GM13976 (cell line): ENCODE results near the gene LRWD1.

Experiments used
- DNase-seq: peaks from one replicate; pipeline ENCODE4 v3.0.0; 2012; ENCODE audit warnings: low spot score
- in situ Hi-C: fragments of 300-500 bp; cut with MboI; formaldehyde crosslinking; loops from one replicate; pipeline ENCODE4 v1.12.0; 2022; ENCODE audit warnings: low sequenced_read_pairs, mixed read lengths, inconsistent platforms; ENCODE audit not compliant: unreplicated experiment
- TF ChIP-seq, protein P1 (sequence below): IDR thresholded peaks from 2 replicates; pipeline ENCODE4 v1.5.1; 2012; ENCODE audit warnings: borderline replicate concordance, mild to moderate bottlenecking; ENCODE audit not compliant: insufficient read depth; ENCODE audit errors: extremely low read depth, missing control alignments, control extremely low read depth

Gene LRWD1

GRCh38 chr7:102467581-102468477, 3.0 kb downstream of the LRWD1 start:
- DNase-seq = no peak
- in situ Hi-C loops = loop anchor here (5.0 kb wide), 1 partner anchor 56 kb away; no protein-coding TSS in a partner anchor
- TF ChIP-seq, protein P1, sequence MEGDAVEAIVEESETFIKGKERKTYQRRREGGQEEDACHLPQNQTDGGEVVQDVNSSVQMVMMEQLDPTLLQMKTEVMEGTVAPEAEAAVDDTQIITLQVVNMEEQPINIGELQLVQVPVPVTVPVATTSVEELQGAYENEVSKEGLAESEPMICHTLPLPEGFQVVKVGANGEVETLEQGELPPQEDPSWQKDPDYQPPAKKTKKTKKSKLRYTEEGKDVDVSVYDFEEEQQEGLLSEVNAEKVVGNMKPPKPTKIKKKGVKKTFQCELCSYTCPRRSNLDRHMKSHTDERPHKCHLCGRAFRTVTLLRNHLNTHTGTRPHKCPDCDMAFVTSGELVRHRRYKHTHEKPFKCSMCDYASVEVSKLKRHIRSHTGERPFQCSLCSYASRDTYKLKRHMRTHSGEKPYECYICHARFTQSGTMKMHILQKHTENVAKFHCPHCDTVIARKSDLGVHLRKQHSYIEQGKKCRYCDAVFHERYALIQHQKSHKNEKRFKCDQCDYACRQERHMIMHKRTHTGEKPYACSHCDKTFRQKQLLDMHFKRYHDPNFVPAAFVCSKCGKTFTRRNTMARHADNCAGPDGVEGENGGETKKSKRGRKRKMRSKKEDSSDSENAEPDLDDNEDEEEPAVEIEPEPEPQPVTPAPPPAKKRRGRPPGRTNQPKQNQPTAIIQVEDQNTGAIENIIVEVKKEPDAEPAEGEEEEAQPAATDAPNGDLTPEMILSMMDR = no peak

- TF ChIP-seq, protein P1 = no peak
- in situ Hi-C loops = loop anchor here (5.0 kb wide), 1 partner anchor 56 kb away; no protein-coding TSS in a partner anchor
Observed at GRCh38 chr7:102468478-102469350, 3.9 kb downstream of the LRWD1 start.

DNA sequence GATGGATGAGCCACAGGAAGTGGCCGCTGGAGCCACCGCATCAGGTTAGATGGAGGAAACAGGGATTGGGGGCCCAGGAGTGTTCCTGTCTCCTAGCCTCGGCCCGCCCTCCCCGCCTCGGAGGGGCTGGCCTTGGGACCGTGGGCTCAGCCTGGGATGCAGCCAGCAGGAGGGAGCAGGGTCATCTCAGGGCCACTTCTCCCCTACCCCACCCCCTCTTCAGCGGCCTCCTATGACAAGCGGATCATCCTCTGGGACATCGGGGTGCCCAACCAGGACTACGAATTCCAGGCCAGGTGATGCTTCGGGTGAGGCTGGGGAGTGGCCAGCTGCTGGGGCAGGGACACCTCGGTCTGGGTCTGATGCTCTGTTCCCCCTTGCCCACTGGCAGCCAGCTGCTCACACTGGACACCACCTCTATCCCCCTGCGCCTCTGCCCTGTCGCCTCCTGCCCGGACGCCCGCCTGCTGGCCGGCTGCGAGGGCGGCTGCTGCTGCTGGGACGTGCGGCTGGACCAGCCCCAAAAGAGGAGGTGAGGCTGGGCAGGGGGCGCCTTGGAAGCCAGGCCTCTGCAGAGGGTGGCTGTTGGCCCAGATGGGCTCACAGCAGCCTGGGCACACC, 4.7 kb downstream of the LRWD1 start:
- TF ChIP-seq, protein P1 = no peak
- in situ Hi-C loops = loop anchor here (5.0 kb wide), 1 partner anchor 57 kb away; no protein-coding TSS in a partner anchor
- no peak for DNase-seq

More at GRCh38 chr7:102468478-102469350, 3.9 kb downstream of the LRWD1 start:
- DNase-seq = no peak

DNA sequence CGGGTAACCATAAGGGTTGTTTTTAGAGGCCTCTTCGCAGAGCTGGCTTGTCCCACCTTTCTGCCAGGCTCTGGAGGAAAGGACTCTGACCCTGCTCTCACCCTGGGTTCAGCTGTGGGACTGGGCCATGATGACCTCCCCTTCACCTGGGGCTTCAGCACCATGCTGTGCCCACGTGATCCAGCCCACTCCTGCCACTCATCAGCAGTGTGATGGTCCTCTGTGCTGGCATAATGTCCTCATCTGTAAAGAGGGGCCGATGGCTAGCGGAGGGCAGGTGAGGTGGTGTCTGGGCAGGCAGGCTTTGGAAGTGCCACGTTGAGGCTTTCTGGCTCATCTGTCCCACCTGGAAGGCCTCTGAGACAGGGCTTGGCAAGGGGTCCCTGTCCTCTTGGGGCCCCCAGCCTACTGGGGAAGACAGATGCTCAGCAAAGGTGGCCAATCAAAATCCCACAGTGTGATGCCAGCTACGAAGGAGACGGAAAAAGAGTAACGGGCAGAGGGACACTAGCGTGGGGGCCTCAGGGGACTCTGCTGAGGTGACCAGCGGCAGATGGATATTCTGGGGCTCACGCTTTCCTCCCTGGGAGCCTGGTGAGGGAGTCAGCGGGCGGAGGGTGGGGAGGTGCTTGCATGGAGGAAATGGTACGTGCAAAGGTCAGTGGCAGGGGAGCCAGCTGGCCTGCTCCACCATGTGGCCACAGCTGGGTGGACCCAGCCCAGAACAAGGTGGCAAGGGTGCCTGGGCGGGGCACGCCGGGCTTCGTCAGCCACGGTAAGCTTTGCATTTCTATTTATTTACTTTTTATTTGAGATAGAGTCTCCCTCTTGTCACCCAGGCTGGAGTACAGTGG, 5.4 kb downstream of the LRWD1 start:
- TF ChIP-seq, protein P1 = no peak
- no peak for DNase-seq
- in situ Hi-C loops = loop anchor here (5.0 kb wide), 1 partner anchor 58 kb away; no protein-coding TSS in a partner anchor

GRCh38 chr7:102471791-102472125, 7.0 kb downstream of the LRWD1 start:
- DNase-seq = no peak
- TF ChIP-seq, protein P1 = no peak
- in situ Hi-C loops = no loop called here
